Measurements from ENCODE around the gene TCN1.
A peak's percentile ranks its signal among the peaks of the same experiment; 100 is the strongest.

GRCh38 chr11:59810189-59810910 is 55.9 kb downstream of the TCN1 start, which contains the start of gene MRPL16:
- TF ChIP-seq, protein P1, sequence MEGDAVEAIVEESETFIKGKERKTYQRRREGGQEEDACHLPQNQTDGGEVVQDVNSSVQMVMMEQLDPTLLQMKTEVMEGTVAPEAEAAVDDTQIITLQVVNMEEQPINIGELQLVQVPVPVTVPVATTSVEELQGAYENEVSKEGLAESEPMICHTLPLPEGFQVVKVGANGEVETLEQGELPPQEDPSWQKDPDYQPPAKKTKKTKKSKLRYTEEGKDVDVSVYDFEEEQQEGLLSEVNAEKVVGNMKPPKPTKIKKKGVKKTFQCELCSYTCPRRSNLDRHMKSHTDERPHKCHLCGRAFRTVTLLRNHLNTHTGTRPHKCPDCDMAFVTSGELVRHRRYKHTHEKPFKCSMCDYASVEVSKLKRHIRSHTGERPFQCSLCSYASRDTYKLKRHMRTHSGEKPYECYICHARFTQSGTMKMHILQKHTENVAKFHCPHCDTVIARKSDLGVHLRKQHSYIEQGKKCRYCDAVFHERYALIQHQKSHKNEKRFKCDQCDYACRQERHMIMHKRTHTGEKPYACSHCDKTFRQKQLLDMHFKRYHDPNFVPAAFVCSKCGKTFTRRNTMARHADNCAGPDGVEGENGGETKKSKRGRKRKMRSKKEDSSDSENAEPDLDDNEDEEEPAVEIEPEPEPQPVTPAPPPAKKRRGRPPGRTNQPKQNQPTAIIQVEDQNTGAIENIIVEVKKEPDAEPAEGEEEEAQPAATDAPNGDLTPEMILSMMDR (IDR thresholded peaks at IDR 0.05 in 2 of 3, conservative IDR thresholded peaks at IDR 0.05 in 1 of 3; ENCODE audit: insufficient read depth in 2 of 3, low read depth in 1 of 3, low read length in 3 of 3) = peak; percentile 46 to 78 (median 47); a peak in 5 of 6 replicates
- TF ChIP-seq BHLHE40 (IDR thresholded peaks at IDR 0.05; ENCODE audit: low read length) (peak; percentile 46; the same call in 1 of the 2 replicates), ELF4 (CRISPR knock-in tag; IDR thresholded peaks at IDR 0.05) (no peak), NFE2L1 (tag; IDR thresholded peaks at IDR 0.05; ENCODE audit: borderline replicate concordance, low read depth) (no peak), FOXA1 (IDR thresholded peaks at IDR 0.05; ENCODE audit: borderline replicate concordance) (no peak), POLR2A (conservative IDR thresholded peaks at IDR 0.05) (peak; percentile 92), PBX2 (CRISPR knock-in tag; IDR thresholded peaks at IDR 0.05; ENCODE audit: low read depth) (no peak), PBX2 (tag; conservative IDR thresholded peaks at IDR 0.05; ENCODE audit: low read depth) (no peak), MXI1 (IDR thresholded peaks at IDR 0.05; ENCODE audit: low read depth, low read length) (no peak), SMARCB1 (IDR thresholded peaks at IDR 0.05; ENCODE audit: insufficient read length, low read depth) (peak; percentile 40), RBBP5 (IDR thresholded peaks at IDR 0.05; ENCODE audit: borderline replicate concordance, insufficient read depth, low read length, poor library complexity, severe bottlenecking) (peak; percentile 92), ZNF3 (CRISPR knock-in tag; IDR thresholded peaks at IDR 0.05) (no peak), FOXJ3 (CRISPR knock-in tag; IDR thresholded peaks at IDR 0.05) (no peak), ZBTB9 (CRISPR knock-in tag; IDR thresholded peaks at IDR 0.05) (no peak; the same call in 1 of the 2 replicates), EZH2 (IDR thresholded peaks at IDR 0.05; ENCODE audit: borderline replicate concordance, low read depth, low read length) (no peak)

Data from K562 (cell line).